ENCODE measurements around the gene ZNF319. TPM values are rescaled to one million over a fixed set of nuclear protein-coding genes. Genes with fewer than 3 reads are reported as not detected.

The ZNF319 gene
- total RNA-seq, 4 donors from 2014 or later: 8.1 to 12.1 (median 8.6) TPM

DNA sequence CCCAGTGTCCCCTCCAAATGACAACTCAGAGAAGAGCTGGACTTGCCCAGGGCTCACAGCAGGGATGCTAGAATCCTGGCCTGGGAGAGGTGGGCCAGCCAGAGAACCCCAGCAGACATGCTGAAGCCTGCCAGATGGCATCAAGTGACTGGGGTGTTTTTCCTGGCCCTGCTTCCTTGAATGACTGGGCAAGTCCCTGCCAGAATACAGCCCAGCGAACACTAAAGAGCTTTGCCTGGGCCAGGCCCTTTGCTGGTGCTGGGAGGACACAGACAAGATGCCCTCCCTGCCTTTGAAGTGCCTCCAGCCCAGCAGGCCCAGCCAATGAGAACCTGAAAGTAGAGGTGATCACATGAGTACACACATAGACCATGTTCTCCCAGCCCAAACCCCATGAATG lies 11.5 kb downstream of the ZNF319 start:
- intact Hi-C loops (cut with DNase I; ENCODE audit: low total_unique reads): no loop called here
- 55% methylated on average over 1 of the region's 1 CpG; no CpG with 5 or more reads in 1 of the 2 donors for WGBS, 2 donors
- DNase-seq (ENCODE audit: low spot score in 2 of 2): no peak
- TF ChIP-seq POLR2A (IDR thresholded peaks at IDR 0.05): no peak
- TF ChIP-seq, protein P1, sequence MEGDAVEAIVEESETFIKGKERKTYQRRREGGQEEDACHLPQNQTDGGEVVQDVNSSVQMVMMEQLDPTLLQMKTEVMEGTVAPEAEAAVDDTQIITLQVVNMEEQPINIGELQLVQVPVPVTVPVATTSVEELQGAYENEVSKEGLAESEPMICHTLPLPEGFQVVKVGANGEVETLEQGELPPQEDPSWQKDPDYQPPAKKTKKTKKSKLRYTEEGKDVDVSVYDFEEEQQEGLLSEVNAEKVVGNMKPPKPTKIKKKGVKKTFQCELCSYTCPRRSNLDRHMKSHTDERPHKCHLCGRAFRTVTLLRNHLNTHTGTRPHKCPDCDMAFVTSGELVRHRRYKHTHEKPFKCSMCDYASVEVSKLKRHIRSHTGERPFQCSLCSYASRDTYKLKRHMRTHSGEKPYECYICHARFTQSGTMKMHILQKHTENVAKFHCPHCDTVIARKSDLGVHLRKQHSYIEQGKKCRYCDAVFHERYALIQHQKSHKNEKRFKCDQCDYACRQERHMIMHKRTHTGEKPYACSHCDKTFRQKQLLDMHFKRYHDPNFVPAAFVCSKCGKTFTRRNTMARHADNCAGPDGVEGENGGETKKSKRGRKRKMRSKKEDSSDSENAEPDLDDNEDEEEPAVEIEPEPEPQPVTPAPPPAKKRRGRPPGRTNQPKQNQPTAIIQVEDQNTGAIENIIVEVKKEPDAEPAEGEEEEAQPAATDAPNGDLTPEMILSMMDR (IDR thresholded peaks at IDR 0.05): no peak
- no peak overlapping the region for H3K4me3 ChIP-seq (ENCODE audit: low read depth, poor library complexity, severe bottlenecking)

DNA sequence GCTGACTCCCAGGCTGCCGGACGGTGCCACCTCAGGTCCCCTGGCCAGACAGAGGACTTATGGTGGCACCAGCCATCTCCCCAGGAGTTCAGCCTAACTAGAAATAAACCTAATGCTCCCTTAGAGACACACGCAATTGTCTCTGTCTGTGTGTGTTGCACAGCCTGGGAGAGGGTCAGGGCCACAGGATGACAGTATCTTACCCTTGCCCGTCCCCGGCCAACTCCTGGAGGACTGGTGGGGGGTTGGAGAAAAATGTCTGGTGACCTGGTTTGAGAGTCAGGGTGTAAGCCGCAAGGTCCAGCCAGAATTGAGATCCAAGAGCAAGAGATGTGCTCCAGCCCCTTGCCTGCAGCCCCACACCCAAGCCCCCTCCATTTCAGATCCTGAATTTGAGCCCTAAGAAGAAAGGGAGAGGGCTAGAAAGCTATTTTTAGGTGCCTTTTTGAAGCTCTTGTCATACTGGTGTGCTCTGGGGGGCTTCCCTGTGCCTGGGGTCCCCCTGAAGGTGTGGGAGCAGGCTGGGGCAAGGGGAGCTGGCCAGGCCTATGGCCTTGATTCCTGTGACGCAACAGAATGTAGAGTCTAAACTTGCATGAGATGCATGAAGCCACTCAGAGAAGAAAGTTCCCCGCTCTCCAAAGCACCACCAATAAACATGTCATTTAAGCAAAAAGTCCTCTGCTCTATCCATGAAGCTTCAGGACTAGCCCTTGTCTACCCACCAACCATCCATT lies 12.9 kb downstream of the ZNF319 start:
- no peak overlapping the region for H3K4me3 ChIP-seq (ENCODE audit: low read depth, poor library complexity, severe bottlenecking)
- DNase-seq (ENCODE audit: low spot score in 2 of 2): no peak
- intact Hi-C loops (cut with DNase I; ENCODE audit: low total_unique reads): no loop called here
- TF ChIP-seq, protein P1 (IDR thresholded peaks at IDR 0.05): no peak
- 95 to 98% methylated on average over 8 of the region's 8 CpGs for WGBS, 2 donors

- TF ChIP-seq POLR2A (IDR thresholded peaks at IDR 0.05): no peak
- TF ChIP-seq, protein P1 (IDR thresholded peaks at IDR 0.05): no peak
- intact Hi-C loops (cut with DNase I; ENCODE audit: low total_unique reads): no loop called here
- DNase-seq (ENCODE audit: low spot score in 2 of 2): no peak
- 80 to 82% methylated on average over 9 of the region's 9 CpGs for WGBS, 2 donors
- H3K4me3 ChIP-seq (ENCODE audit: low read depth, poor library complexity, severe bottlenecking): no peak overlapping the region
Measured at GRCh38 chr16:57986196-57986595, 14.3 kb downstream of the ZNF319 start.

DNA sequence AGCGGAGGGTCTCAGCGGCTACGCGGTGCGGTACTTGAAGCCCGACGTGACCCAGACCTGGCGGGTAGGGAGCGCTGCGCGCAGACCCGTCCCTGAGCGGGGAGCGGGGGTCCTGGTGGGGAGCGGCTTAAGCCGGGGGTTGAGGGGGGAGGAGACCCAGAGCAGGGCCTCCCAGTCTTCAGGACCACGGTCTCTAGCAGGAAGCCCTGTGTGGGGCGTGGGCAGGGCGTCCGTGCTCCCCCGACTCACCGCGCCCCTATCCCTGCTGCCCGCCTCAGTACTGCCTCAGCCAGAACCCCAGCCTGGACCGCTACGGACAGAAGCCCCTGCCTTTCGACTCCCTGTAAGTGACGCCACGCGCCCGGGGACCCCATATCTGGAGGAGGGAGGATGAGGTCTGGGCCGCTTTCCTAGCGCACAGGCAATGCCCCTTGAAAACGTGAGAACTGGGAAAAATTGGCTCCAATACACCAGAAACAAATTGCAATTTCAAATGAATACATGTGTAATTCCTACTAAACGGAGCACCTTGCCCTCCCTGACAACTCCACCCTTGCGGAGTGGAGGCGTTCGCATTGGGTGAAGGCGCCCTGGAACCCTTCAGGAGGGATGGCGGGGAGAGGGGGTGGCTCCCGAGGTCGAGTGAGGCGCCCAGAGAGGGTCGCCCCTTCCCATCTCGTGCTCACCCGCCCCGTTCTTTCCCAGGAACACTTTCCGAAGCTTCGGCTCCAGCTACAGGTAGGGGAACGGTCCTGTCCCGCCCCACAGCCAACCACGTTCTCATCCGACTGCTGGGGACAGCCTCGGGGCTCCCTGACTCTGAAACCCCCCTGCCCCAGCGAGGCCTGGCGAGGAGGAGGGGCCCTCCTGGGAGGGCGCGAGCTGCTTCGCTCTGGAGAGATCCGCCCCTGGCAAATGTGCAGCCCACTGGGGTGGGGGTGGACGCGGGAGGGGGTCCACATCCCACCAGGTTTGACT lies 15.0 kb downstream of the ZNF319 start:
- 18 to 30% methylated on average over 45 to 58 of the region's 62 CpGs for WGBS, 2 donors
- no peak for DNase-seq (ENCODE audit: low spot score in 2 of 2)
- intact Hi-C loops (cut with DNase I; ENCODE audit: low total_unique reads): no loop called here
- TF ChIP-seq, protein P1 (IDR thresholded peaks at IDR 0.05): no peak
- no peak for TF ChIP-seq POLR2A (IDR thresholded peaks at IDR 0.05)
- peak overlapping the region; percentile 16 for H3K4me3 ChIP-seq (ENCODE audit: low read depth, poor library complexity, severe bottlenecking)

DNA sequence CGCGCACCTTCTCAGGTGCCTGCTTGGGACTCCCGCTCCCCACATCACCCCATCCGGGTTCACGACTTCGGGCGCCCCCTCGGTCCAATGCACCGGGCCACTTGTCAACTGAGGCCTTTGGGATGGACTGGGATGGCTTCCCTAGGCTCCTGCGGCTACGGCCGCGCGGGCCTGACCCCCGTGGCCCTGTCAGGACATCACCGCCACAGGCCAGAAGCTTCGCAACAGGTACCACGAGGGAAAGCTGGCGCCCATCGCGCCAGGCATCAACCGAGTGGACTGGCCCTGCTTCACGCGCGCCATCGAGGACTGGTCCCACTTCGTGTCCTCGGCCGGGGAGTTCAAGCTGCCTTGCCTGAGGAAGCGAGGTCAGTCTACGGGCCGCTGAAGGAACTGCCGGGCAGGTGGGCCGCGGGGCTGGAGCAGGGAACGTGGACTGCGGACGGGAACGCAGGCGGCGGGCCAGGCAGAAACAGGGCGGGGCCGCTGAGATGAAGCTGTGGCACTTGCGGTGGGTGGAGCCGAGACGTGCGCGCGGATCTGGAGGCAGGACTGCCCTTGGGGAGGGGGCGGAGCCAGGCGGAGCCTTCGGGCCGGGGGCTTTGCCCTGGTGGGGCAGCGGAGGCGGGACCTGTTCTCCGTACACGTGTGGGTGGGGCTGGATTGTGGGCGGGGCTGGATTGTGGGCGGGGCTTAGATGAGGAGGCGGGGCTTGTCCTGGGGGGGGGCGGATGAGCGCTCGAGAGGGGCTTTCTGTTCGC lies 15.8 kb downstream of the ZNF319 start:
- DNase-seq (ENCODE audit: low spot score in 2 of 2): peak; percentile 65 to 96
- WGBS, 2 donors: 17 to 26% methylated on average over 31 to 38 of the region's 64 CpGs
- no peak for TF ChIP-seq POLR2A (IDR thresholded peaks at IDR 0.05)
- TF ChIP-seq, protein P1 (IDR thresholded peaks at IDR 0.05): no peak
- intact Hi-C loops (cut with DNase I; ENCODE audit: low total_unique reads): no loop called here
- peak overlapping the region; percentile 16 for H3K4me3 ChIP-seq (ENCODE audit: low read depth, poor library complexity, severe bottlenecking)
